Measurements from ENCODE around the gene DNAH14.

Gene DNAH14

GRCh38 chr1:225360119-225360518 is 430.6 kb downstream of the DNAH14 start:
- no peak overlapping the region for H2BK12ac ChIP-seq (ENCODE audit: low read length)
- H3K27me3 ChIP-seq (ENCODE audit: control insufficient read depth in 3 of 3, insufficient read depth in 3 of 3, low read depth in 1 of 3, low read length in 3 of 3): no peaks in the 10 kb centered on the region
- no peak for DNase-seq (ENCODE audit: low spot score)
- H2AK5ac ChIP-seq (ENCODE audit: low read depth, low read length): no peak overlapping the region
- no peak overlapping the region for H3K9ac ChIP-seq (ENCODE audit: low read depth, low read length, poor library complexity)
- H3K4me3 ChIP-seq (ENCODE audit: low read length in 2 of 2): no peak overlapping the region
- no CpG with 5 or more reads among the region's 4 CpGs for WGBS, 2 donors (ENCODE audit: extremely low coverage in 2 of 2, insufficient read length in 2 of 2, insufficient replicate concordance in 1 of 2)
- H2BK15ac ChIP-seq (ENCODE audit: low read length): no peak overlapping the region
- no peak overlapping the region for H3K4ac ChIP-seq (ENCODE audit: low read length)
- no peaks in the 10 kb centered on the region for H3K9me3 ChIP-seq (replicated peaks in 1 of 2; ENCODE audit: control insufficient read depth in 2 of 2, insufficient read depth in 1 of 2, low read depth in 1 of 2, low read length in 2 of 2)
- H4K8ac ChIP-seq (ENCODE audit: low read depth, low read length): no peak overlapping the region
- H3K79me1 ChIP-seq (ENCODE audit: low read depth, low read length): no peaks in the 10 kb centered on the region
- no peak overlapping the region for H3K27ac ChIP-seq (replicated peaks; ENCODE audit: low read length)
- H3K4me1 ChIP-seq (ENCODE audit: control insufficient read depth in 2 of 2, insufficient read depth in 1 of 2, low read depth in 1 of 2, low read length in 2 of 2): no peaks in the 10 kb centered on the region
- H3K14ac ChIP-seq (ENCODE audit: low read length): no peak overlapping the region
- H2AFZ ChIP-seq (ENCODE audit: low read length): no peak overlapping the region
- no peak overlapping the region for H3K23ac ChIP-seq (ENCODE audit: low read depth, low read length, poor library complexity)
- no peak overlapping the region for H2BK120ac ChIP-seq (ENCODE audit: low read depth, low read length)
- no peak overlapping the region for H4K91ac ChIP-seq (ENCODE audit: low read depth, low read length, poor library complexity)
- H3K36me3 ChIP-seq (replicated peaks in 1 of 2; ENCODE audit: control insufficient read depth in 2 of 2, insufficient read depth in 2 of 2, low read length in 2 of 2): no peaks in the 10 kb centered on the region
- no peak overlapping the region for H3K18ac ChIP-seq (ENCODE audit: low read length)
- H3K4me2 ChIP-seq (ENCODE audit: insufficient read depth, low read length, poor library complexity, severe bottlenecking): no peak overlapping the region
- no peak overlapping the region for H2BK5ac ChIP-seq (ENCODE audit: low read length)

GRCh38 chr1:225361176-225361575 is 431.7 kb downstream of the DNAH14 start:
- H3K23ac ChIP-seq (ENCODE audit: low read depth, low read length, poor library complexity): no peak overlapping the region
- no peaks in the 10 kb centered on the region for H3K9me3 ChIP-seq (replicated peaks in 1 of 2; ENCODE audit: control insufficient read depth in 2 of 2, insufficient read depth in 1 of 2, low read depth in 1 of 2, low read length in 2 of 2)
- H3K18ac ChIP-seq (ENCODE audit: low read length): no peak overlapping the region
- no peak overlapping the region for H3K9ac ChIP-seq (ENCODE audit: low read depth, low read length, poor library complexity)
- no peak overlapping the region for H3K4me3 ChIP-seq (ENCODE audit: low read length in 2 of 2)
- H3K79me1 ChIP-seq (ENCODE audit: low read depth, low read length): no peaks in the 10 kb centered on the region
- no peak overlapping the region for H2BK15ac ChIP-seq (ENCODE audit: low read length)
- H3K4me2 ChIP-seq (ENCODE audit: insufficient read depth, low read length, poor library complexity, severe bottlenecking): no peak overlapping the region
- H3K36me3 ChIP-seq (replicated peaks in 1 of 2; ENCODE audit: control insufficient read depth in 2 of 2, insufficient read depth in 2 of 2, low read length in 2 of 2): no peaks in the 10 kb centered on the region
- H2BK5ac ChIP-seq (ENCODE audit: low read length): no peak overlapping the region
- H2BK12ac ChIP-seq (ENCODE audit: low read length): no peak overlapping the region
- H3K14ac ChIP-seq (ENCODE audit: low read length): no peak overlapping the region
- no peaks in the 10 kb centered on the region for H3K27me3 ChIP-seq (ENCODE audit: control insufficient read depth in 3 of 3, insufficient read depth in 3 of 3, low read depth in 1 of 3, low read length in 3 of 3)
- H3K27ac ChIP-seq (replicated peaks; ENCODE audit: low read length): no peak overlapping the region
- WGBS, 2 donors (ENCODE audit: extremely low coverage in 2 of 2, insufficient read length in 2 of 2, insufficient replicate concordance in 1 of 2): no CpG with 5 or more reads among the region's 1 CpG
- no peak overlapping the region for H4K8ac ChIP-seq (ENCODE audit: low read depth, low read length)
- no peak for DNase-seq (ENCODE audit: low spot score)
- no peak overlapping the region for H2AK5ac ChIP-seq (ENCODE audit: low read depth, low read length)
- no peak overlapping the region for H2BK120ac ChIP-seq (ENCODE audit: low read depth, low read length)
- H2AFZ ChIP-seq (ENCODE audit: low read length): no peak overlapping the region
- no peak overlapping the region for H3K4ac ChIP-seq (ENCODE audit: low read length)
- H4K91ac ChIP-seq (ENCODE audit: low read depth, low read length, poor library complexity): no peak overlapping the region
- no peaks in the 10 kb centered on the region for H3K4me1 ChIP-seq (ENCODE audit: control insufficient read depth in 2 of 2, insufficient read depth in 1 of 2, low read depth in 1 of 2, low read length in 2 of 2)

GRCh38 chr1:225362805-225363204 is 433.3 kb downstream of the DNAH14 start:
- no peaks in the 10 kb centered on the region for H3K79me1 ChIP-seq (ENCODE audit: low read depth, low read length)
- no peak overlapping the region for H3K4me3 ChIP-seq (ENCODE audit: low read length in 2 of 2)
- no peak overlapping the region for H2AK5ac ChIP-seq (ENCODE audit: low read depth, low read length)
- H2AFZ ChIP-seq (ENCODE audit: low read length): no peak overlapping the region
- no peaks in the 10 kb centered on the region for H3K4me1 ChIP-seq (ENCODE audit: control insufficient read depth in 2 of 2, insufficient read depth in 1 of 2, low read depth in 1 of 2, low read length in 2 of 2)
- H3K18ac ChIP-seq (ENCODE audit: low read length): no peak overlapping the region
- H3K27me3 ChIP-seq (ENCODE audit: control insufficient read depth in 3 of 3, insufficient read depth in 3 of 3, low read depth in 1 of 3, low read length in 3 of 3): no peaks in the 10 kb centered on the region
- no peak overlapping the region for H2BK15ac ChIP-seq (ENCODE audit: low read length)
- H3K9me3 ChIP-seq (replicated peaks in 1 of 2; ENCODE audit: control insufficient read depth in 2 of 2, insufficient read depth in 1 of 2, low read depth in 1 of 2, low read length in 2 of 2): no peaks in the 10 kb centered on the region
- no peak overlapping the region for H3K4ac ChIP-seq (ENCODE audit: low read length)
- H4K91ac ChIP-seq (ENCODE audit: low read depth, low read length, poor library complexity): no peak overlapping the region
- H3K23ac ChIP-seq (ENCODE audit: low read depth, low read length, poor library complexity): no peak overlapping the region
- no peak overlapping the region for H2BK5ac ChIP-seq (ENCODE audit: low read length)
- no peak for DNase-seq (ENCODE audit: low spot score)
- no peak overlapping the region for H2BK120ac ChIP-seq (ENCODE audit: low read depth, low read length)
- H4K8ac ChIP-seq (ENCODE audit: low read depth, low read length): no peak overlapping the region
- no peak overlapping the region for H3K27ac ChIP-seq (replicated peaks; ENCODE audit: low read length)
- H3K9ac ChIP-seq (ENCODE audit: low read depth, low read length, poor library complexity): no peak overlapping the region
- no peak overlapping the region for H2BK12ac ChIP-seq (ENCODE audit: low read length)
- H3K14ac ChIP-seq (ENCODE audit: low read length): no peak overlapping the region
- H3K36me3 ChIP-seq (replicated peaks in 1 of 2; ENCODE audit: control insufficient read depth in 2 of 2, insufficient read depth in 2 of 2, low read length in 2 of 2): no peaks in the 10 kb centered on the region
- no peak overlapping the region for H3K4me2 ChIP-seq (ENCODE audit: insufficient read depth, low read length, poor library complexity, severe bottlenecking)

GRCh38 chr1:225364439-225364838 is 435.0 kb downstream of the DNAH14 start:
- H3K36me3 ChIP-seq (replicated peaks in 1 of 2; ENCODE audit: control insufficient read depth in 2 of 2, insufficient read depth in 2 of 2, low read length in 2 of 2): no peaks in the 10 kb centered on the region
- H3K14ac ChIP-seq (ENCODE audit: low read length): no peak overlapping the region
- H2BK12ac ChIP-seq (ENCODE audit: low read length): no peak overlapping the region
- no peak overlapping the region for H3K9ac ChIP-seq (ENCODE audit: low read depth, low read length, poor library complexity)
- no peak overlapping the region for H2AK5ac ChIP-seq (ENCODE audit: low read depth, low read length)
- H3K27ac ChIP-seq (replicated peaks; ENCODE audit: low read length): no peak overlapping the region
- no peak overlapping the region for H3K4ac ChIP-seq (ENCODE audit: low read length)
- no peak overlapping the region for H2AFZ ChIP-seq (ENCODE audit: low read length)
- no peak overlapping the region for H4K8ac ChIP-seq (ENCODE audit: low read depth, low read length)
- H3K79me1 ChIP-seq (ENCODE audit: low read depth, low read length): no peaks in the 10 kb centered on the region
- no peaks in the 10 kb centered on the region for H3K4me1 ChIP-seq (ENCODE audit: control insufficient read depth in 2 of 2, insufficient read depth in 1 of 2, low read depth in 1 of 2, low read length in 2 of 2)
- H4K91ac ChIP-seq (ENCODE audit: low read depth, low read length, poor library complexity): no peak overlapping the region
- H3K4me2 ChIP-seq (ENCODE audit: insufficient read depth, low read length, poor library complexity, severe bottlenecking): no peak overlapping the region
- H3K23ac ChIP-seq (ENCODE audit: low read depth, low read length, poor library complexity): no peak overlapping the region
- H2BK5ac ChIP-seq (ENCODE audit: low read length): no peak overlapping the region
- H2BK120ac ChIP-seq (ENCODE audit: low read depth, low read length): no peak overlapping the region
- no peak overlapping the region for H3K4me3 ChIP-seq (ENCODE audit: low read length in 2 of 2)
- no peak overlapping the region for H3K18ac ChIP-seq (ENCODE audit: low read length)
- H2BK15ac ChIP-seq (ENCODE audit: low read length): no peak overlapping the region
- H3K27me3 ChIP-seq (ENCODE audit: control insufficient read depth in 3 of 3, insufficient read depth in 3 of 3, low read depth in 1 of 3, low read length in 3 of 3): no peaks in the 10 kb centered on the region
- WGBS, 2 donors (ENCODE audit: extremely low coverage in 2 of 2, insufficient read length in 2 of 2, insufficient replicate concordance in 1 of 2): no CpG with 5 or more reads among the region's 6 CpGs
- no peak for DNase-seq (ENCODE audit: low spot score)
- no peaks in the 10 kb centered on the region for H3K9me3 ChIP-seq (replicated peaks in 1 of 2; ENCODE audit: control insufficient read depth in 2 of 2, insufficient read depth in 1 of 2, low read depth in 1 of 2, low read length in 2 of 2)

All from neuronal stem cell (in vitro differentiated cells).